IMR-90 (cell line): ENCODE results near the gene FOXL2NB. TPM values are rescaled to one million over a fixed set of nuclear protein-coding genes. Genes with fewer than 3 reads are reported as not detected.

Experiments used
- ATAC-seq: fragments of 200-7000 bp; cut with Tn5 transposase; 2 replicates; pipeline ENCODE4 v1.9.1; 2020; ENCODE audit warnings: low read depth, mild to moderate bottlenecking, moderate library complexity
- BruUV-seq: library from RNA; stranded (reverse); fragments of 400-500 nt; replicated peaks from 2 replicates; lab custom pipeline; 2021; lab: Mats Ljungman, UMichigan
- CTCF ChIA-PET: fragments of 300-600 bp; formaldehyde crosslinking; extraction: SDS; loops from one replicate; lab custom pipeline; 2021; ENCODE audit warnings: antibody characterized with exemption; lab: Yijun Ruan, JAX
- POLR2A ChIA-PET: fragments of 300-600 bp; sonication (Branson Sonifier 250); formaldehyde crosslinking; loops from one replicate; lab custom pipeline; 2022; ENCODE audit warnings: antibody characterized with exemption; ENCODE audit not compliant: unreplicated experiment; lab: Charles Lee
- DNase-seq: peaks from one replicate; pipeline ENCODE4 v3.0.0; 2013
- H2AFZ ChIP-seq: replicated peaks from 2 replicates; pipeline ENCODE3; 2013; ENCODE audit warnings: low read length, mild to moderate bottlenecking; ENCODE audit not compliant: poor library complexity
- H2AK5ac ChIP-seq: 2 replicates; pipeline ENCODE4 v1.6.1; 2013; ENCODE audit warnings: low read depth, low read length, inconsistent platforms
- H2AK9ac ChIP-seq: replicated peaks from 2 replicates; pipeline ENCODE3; 2013; ENCODE audit warnings: mild to moderate bottlenecking, low read depth, low read length, moderate library complexity; ENCODE audit not compliant: poor library complexity
- H2BK120ac ChIP-seq: 2 replicates; pipeline ENCODE4 v1.6.1; 2013; ENCODE audit warnings: low read depth, low read length, inconsistent platforms
- H2BK15ac ChIP-seq: 3 replicates; pipeline ENCODE4 v1.6.1; 2013; ENCODE audit warnings: low read depth, low read length, inconsistent platforms
- H2BK20ac ChIP-seq: 2 replicates; pipeline ENCODE4 v1.6.1; 2013; ENCODE audit warnings: low read depth, mild to moderate bottlenecking, inconsistent platforms, low read length, moderate library complexity
- H2BK5ac ChIP-seq: 2 replicates; pipeline ENCODE4 v1.6.1; 2013; ENCODE audit warnings: mild to moderate bottlenecking, low read depth, low read length, inconsistent platforms; ENCODE audit not compliant: poor library complexity, severe bottlenecking
- H3K14ac ChIP-seq: replicated peaks from 2 replicates; pipeline ENCODE4 v1.6.1; 2013; ENCODE audit warnings: low read depth, low read length, inconsistent platforms
- H3K18ac ChIP-seq: 2 replicates; pipeline ENCODE4 v1.6.1; 2013; ENCODE audit warnings: low read depth, low read length, control low read depth
- H3K23ac ChIP-seq: 2 replicates; pipeline ENCODE4 v1.6.1; 2013; ENCODE audit warnings: low read depth, low read length, inconsistent platforms
- H3K27ac ChIP-seq: 2 replicates; pipeline ENCODE4 v1.5.1; 2013; ENCODE audit warnings: mild to moderate bottlenecking, control low read depth, low read length; ENCODE audit not compliant: insufficient read depth
- H3K27me3 ChIP-seq: 2 replicates; pipeline ENCODE4 v1.6.1; 2013; ENCODE audit warnings: low read length; ENCODE audit not compliant: control insufficient read depth, insufficient read depth
- H3K36me3 ChIP-seq: 2 replicates; pipeline ENCODE4 v1.6.1; 2013; ENCODE audit warnings: low read length, mixed read lengths; ENCODE audit not compliant: control insufficient read depth, insufficient read depth
- H3K4ac ChIP-seq: 2 replicates; pipeline ENCODE4 v1.6.1; 2013; ENCODE audit warnings: low read depth, low read length, inconsistent platforms
- H3K4me1 ChIP-seq: 2 replicates; pipeline ENCODE4 v1.6.1; 2013; ENCODE audit warnings: low read length, mixed read lengths; ENCODE audit not compliant: control insufficient read depth, insufficient read depth
- H3K4me2 ChIP-seq: 2 replicates; pipeline ENCODE4 v1.6.1; 2013; ENCODE audit warnings: low read depth, mild to moderate bottlenecking, control low read depth, low read length, moderate library complexity
- H3K4me3 ChIP-seq: 2 replicates; pipeline ENCODE4 v1.5.1; 2013; ENCODE audit warnings: low read depth, mild to moderate bottlenecking, control low read depth, low read length, moderate library complexity; ENCODE audit not compliant: insufficient read depth
- H3K56ac ChIP-seq: 2 replicates; pipeline ENCODE4 v1.6.1; 2013; ENCODE audit warnings: low read length, inconsistent platforms; ENCODE audit not compliant: insufficient read depth; ENCODE audit errors: extremely low read depth
- H3K79me1 ChIP-seq, 2 experiments: 2 replicates each; pipeline ENCODE4 v1.6.1; 2013; ENCODE audit warnings: low read length in 2 of 2, inconsistent platforms in 1 of 2, low read depth in 1 of 2
- H3K9ac ChIP-seq: 2 replicates; pipeline ENCODE4 v1.6.1; 2013; ENCODE audit warnings: low read depth, low read length, control low read depth
- H3K9me1 ChIP-seq: 2 replicates; pipeline ENCODE4 v1.6.1; 2013; ENCODE audit warnings: low read length, inconsistent platforms; ENCODE audit not compliant: insufficient read depth
- H3K9me3 ChIP-seq: 2 replicates; pipeline ENCODE4 v1.6.1; 2013; ENCODE audit warnings: low read length; ENCODE audit not compliant: control insufficient read depth, insufficient read depth
- H4K20me1 ChIP-seq: 2 replicates; pipeline ENCODE4 v1.6.1; 2013; ENCODE audit warnings: low read length, inconsistent platforms; ENCODE audit not compliant: insufficient read depth
- H4K5ac ChIP-seq: 2 replicates; pipeline ENCODE4 v1.6.1; 2013; ENCODE audit warnings: mild to moderate bottlenecking, low read depth, low read length, control low read depth
- H4K8ac ChIP-seq, 2 experiments: 2 replicates each; pipeline ENCODE4 v1.6.1; 2013; ENCODE audit warnings: low read depth in 2 of 2, low read length in 2 of 2, control low read depth in 1 of 2, inconsistent platforms in 1 of 2
- H4K91ac ChIP-seq: 2 replicates; pipeline ENCODE4 v1.6.1; 2013; ENCODE audit warnings: low read depth, low read length, inconsistent platforms; ENCODE audit not compliant: insufficient read depth
- MXI1 ChIP-seq: IDR thresholded peaks from 2 replicates; pipeline ENCODE4 v1.6.1; 2012; ENCODE audit warnings: low read depth, mild to moderate bottlenecking, low read length, moderate library complexity, borderline replicate concordance
- WGBS, 2 experiments: methylation state at CpG; one replicate each; pipeline versions ENCODE4 v1.1.5 to v1.1.7; 2013; ENCODE audit warnings: missing lambda C conversion rate in 2 of 2; ENCODE audit not compliant: insufficient read length in 1 of 2; ENCODE audit errors: extremely low coverage in 2 of 2; 5-methylcytosine and 5-hydroxymethylcytosine counted together
- dilution Hi-C: fragments of 300-500 bp; cut with HindIII; formaldehyde crosslinking; loops from one replicate; pipeline ENCODE4 v1.14.3; 2018; ENCODE audit warnings: low sequenced_read_pairs; ENCODE audit not compliant: unreplicated experiment
- in situ Hi-C: fragments of 300-500 bp; cut with MboI; formaldehyde crosslinking; loops from 3 replicates; pipeline ENCODE4 v1.14.3; 2019; ENCODE audit warnings: low sequenced_read_pairs, inconsistent platforms, mixed read lengths
- intact Hi-C: fragments of 100-400 bp; cut with micrococcal nuclease; formaldehyde crosslinking; loops from 2 replicates; pipeline ENCODE4 v1.10.0; 2022
- polyA plus RNA-seq, 3 experiments: library from polyadenylated mRNA; depleted of rRNA; stranded (reverse); fragments of >200 nt; gene quantifications; 2 replicates each; pipeline ENCODE4 v1.2.3, GENCODE V29; 2012; ENCODE audit warnings: low replicate concordance in 1 of 3
- total RNA-seq: library from RNA; depleted of rRNA; stranded (reverse); fragments of >200 nt; gene quantifications from 2 replicates; pipeline ENCODE4 v1.2.3, GENCODE V29; 2012

Gene FOXL2NB
- total and polyA plus RNA-seq, 2 of the 4 experiments (the other 2 are of a cell fraction): under 0.01 to 0.05 TPM

DNA sequence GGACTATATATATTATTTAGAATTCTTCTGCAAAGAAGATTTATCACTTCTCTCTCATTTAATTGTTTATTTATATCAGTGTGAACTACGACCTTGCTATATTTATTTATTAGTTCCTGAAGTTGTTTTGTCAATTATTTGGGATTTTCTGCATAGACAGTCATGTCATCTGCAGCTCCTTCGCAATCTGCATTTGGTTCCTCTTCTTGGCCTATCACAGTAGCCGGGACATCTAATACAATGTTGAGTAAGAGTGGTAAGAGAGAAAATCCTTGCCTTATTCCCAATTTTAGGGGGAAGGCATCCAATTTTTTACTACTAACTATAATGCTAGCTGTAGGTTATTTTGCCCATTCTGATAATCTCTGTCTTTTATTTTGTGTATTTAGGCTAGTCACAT, 39.5 kb upstream of the FOXL2NB start:
- ChIA-PET CTCF (interaction anchor here (1.2 kb wide), 1 partner anchor 9 kb away, joined by 3 read pairs; no protein-coding TSS in a partner anchor), POLR2A (no interaction called here)
- H2AFZ ChIP-seq: no peak overlapping the region
- H2BK20ac ChIP-seq: no peak overlapping the region
- dilution Hi-C loops (no loop called here), intact Hi-C loops (no loop called here), in situ Hi-C loops (no loop called here)
- no CpG with 5 or more reads among the region's 3 CpGs for WGBS, 2 experiments
- no peak overlapping the region for H3K4me3 ChIP-seq
- no peak for TF ChIP-seq MXI1
- no peak overlapping the region for H3K18ac ChIP-seq
- no peak overlapping the region for H3K9ac ChIP-seq
- H3K27ac ChIP-seq: no peak overlapping the region
- H2BK15ac ChIP-seq: no peak overlapping the region
- no peak for DNase-seq
- no peak overlapping the region for H3K4ac ChIP-seq
- no peak overlapping the region for H2AK5ac ChIP-seq
- H3K23ac ChIP-seq: no peak overlapping the region
- no peak overlapping the region for H3K14ac ChIP-seq
- H3K36me3 ChIP-seq: no peaks in the 10 kb centered on the region
- H4K91ac ChIP-seq: no peak overlapping the region
- BruUV-seq: no TSS peak
- H2AK9ac ChIP-seq: no peak overlapping the region
- H3K4me2 ChIP-seq: no peak overlapping the region
- H3K4me1 ChIP-seq: no peaks in the 10 kb centered on the region
- H4K5ac ChIP-seq: no peak overlapping the region
- H3K27me3 ChIP-seq: no peaks in the 10 kb centered on the region; the same call in 1 of the 2 replicates
- ATAC-seq: no peak
- H2BK5ac ChIP-seq: no peak overlapping the region
- no peak overlapping the region for H3K56ac ChIP-seq
- no peaks in the 10 kb centered on the region for H3K9me3 ChIP-seq
- H2BK120ac ChIP-seq: no peak overlapping the region
- no peaks in the 10 kb centered on the region for H4K20me1 ChIP-seq
- no peaks in the 10 kb centered on the region for H3K79me1 ChIP-seq
- no peaks in the 10 kb centered on the region for H3K9me1 ChIP-seq
- no peak overlapping the region for H4K8ac ChIP-seq
